GM19238 (cell line): ENCODE results near the gene DSTYK.

Experiments used
- DNase-seq: peaks from one replicate; pipeline ENCODE4 v3.0.0; 2011; ENCODE audit warnings: low spot score; ENCODE audit not compliant: insufficient read length

The DSTYK gene

GRCh38 chr1:205133287-205133686 is 78.2 kb downstream of the DSTYK start:
- DNase-seq, result no peak

GRCh38 chr1:205129447-205130029 is 82.0 kb downstream of the DSTYK start:
- DNase-seq, result no peak

- DNase-seq, result no peak
These were observed 83.5 kb downstream of the DSTYK start for GRCh38 chr1:205128050-205128449.

GRCh38 chr1:205127646-205128045 is 83.9 kb downstream of the DSTYK start:
- DNase-seq, result no peak

- no peak for DNase-seq
These were observed 86.8 kb downstream of the DSTYK start for GRCh38 chr1:205124726-205125125.

GRCh38 chr1:205122489-205122882 is 89.0 kb downstream of the DSTYK start:
- DNase-seq, result no peak

GRCh38 chr1:205121660-205122488 is 89.6 kb downstream of the DSTYK start, which contains the start of gene RBBP5:
Gene RBBP5, minus strand, starts transcription at chr1:205121978. Its CDS starts 105 bp downstream, at chr1:205121873.
- peak; percentile 79 for DNase-seq

- no peak for DNase-seq
These were observed 92.8 kb downstream of the DSTYK start for GRCh38 chr1:205118752-205119151.

GRCh38 chr1:205111354-205111753 is 100.1 kb downstream of the DSTYK start:
- no peak for DNase-seq

GRCh38 chr1:205109711-205110110 is 101.8 kb downstream of the DSTYK start:
- no peak for DNase-seq

GRCh38 chr1:205109269-205109668 is 102.2 kb downstream of the DSTYK start:
- no peak for DNase-seq

GRCh38 chr1:205108464-205108863 is 103.0 kb downstream of the DSTYK start:
- DNase-seq, result no peak

- DNase-seq, result no peak
These were observed 104.2 kb downstream of the DSTYK start for GRCh38 chr1:205107327-205107726.

GRCh38 chr1:205102404-205102803 is 109.1 kb downstream of the DSTYK start:
- no peak for DNase-seq

- no peak for DNase-seq
These were observed 113.3 kb downstream of the DSTYK start for GRCh38 chr1:205098242-205098641.

GRCh38 chr1:205095422-205095821 is 116.1 kb downstream of the DSTYK start:
- no peak for DNase-seq
